Measurements from ENCODE around the gene CSMD2.

Gene CSMD2

DNA sequence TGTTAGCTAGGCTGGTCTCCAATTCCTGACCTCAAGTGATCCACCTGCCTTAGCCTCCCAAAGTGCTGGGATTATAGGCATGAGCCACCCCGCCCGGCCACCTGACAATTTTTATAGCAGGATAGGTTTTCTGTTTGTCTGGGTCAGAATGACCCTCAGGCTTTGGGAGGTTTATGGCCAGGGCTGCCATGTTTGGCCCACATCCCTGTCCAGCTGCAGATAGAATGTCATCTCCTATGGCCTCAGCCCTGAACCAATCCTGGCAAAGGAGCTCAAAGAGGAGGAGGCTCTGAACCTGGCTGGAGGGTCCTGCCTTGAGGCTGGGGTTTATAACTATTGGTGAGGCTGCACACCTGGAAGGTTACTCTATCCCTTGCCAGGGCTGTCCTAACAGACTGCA lies 218.2 kb downstream of the CSMD2 start:
- no peak for DNase-seq

DNA sequence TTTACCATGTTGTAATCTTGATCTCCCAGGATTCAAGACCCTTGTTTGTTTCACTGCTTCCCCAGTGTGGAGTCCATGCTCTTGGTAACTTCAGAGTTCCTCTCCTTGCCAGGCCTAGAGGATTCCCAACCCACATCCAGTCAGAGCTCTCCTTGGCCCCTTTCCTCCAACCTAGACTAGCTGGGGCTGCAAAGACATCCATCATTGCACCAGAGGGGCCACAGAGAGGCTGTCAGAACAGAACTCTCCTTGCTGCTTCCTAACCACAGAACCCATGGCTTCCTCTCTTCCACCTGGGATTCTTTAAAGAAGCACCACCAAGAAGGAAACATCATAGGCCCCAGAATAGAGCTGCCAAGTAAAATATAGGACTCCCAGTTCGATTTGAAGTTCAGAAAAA lies 220.2 kb downstream of the CSMD2 start:
- no peak for DNase-seq

DNA sequence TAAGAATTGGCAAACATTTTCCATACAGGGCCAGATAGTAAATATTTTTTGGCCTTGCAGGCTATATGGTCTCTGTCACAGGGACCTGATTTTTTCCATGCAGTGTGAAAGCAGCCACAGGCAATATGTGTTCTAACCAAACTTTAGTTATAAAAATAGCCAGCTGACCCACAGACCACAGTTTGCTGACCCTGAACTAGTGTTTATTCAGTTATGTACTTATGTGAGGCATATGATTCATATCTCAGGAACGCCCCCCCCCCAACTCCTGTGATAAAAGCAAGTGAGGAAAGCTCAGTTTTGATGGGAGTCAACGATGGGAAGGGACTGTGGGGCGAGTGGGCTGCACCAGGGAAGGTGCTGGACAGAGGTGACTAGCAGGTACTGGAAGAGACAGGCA lies 221.1 kb downstream of the CSMD2 start:
- DNase-seq = no peak

DNA sequence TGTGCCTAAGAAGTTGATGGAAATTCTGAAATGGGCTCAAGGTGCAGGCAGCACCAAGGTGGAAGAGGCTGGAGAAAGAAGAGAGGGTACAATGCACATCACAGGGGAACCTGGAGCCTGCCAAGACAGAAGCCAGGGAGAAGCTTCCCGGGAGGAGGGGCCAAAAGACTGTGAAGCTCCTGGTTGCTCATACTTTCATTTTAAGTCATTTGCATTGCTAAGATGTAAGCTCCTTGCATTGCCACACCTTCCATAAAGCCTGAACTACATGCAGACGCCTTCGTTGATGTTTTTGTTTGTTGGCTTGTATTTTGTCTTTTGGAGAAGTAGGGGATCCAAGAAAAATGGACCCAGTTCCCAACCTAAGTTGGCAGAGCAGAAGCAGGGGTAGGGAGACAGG lies 232.2 kb downstream of the CSMD2 start:
- DNase-seq = no peak

DNA sequence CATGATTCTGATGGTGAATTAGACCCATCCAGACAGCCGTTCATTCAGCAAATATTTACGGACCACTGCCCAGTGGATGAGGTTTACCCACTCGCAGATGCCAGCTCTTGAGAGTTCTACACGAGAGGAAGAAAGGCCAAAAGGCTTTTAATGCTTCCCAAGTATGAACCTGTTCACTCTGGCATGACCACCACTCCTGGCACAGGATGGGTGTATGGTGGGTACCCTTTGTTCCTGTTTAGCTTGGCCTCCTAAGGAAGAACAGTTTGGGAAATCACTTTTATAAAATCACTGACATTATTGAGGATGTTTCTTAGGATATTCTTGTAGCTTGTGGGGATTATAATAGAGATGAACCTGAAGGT lies 233.9 kb downstream of the CSMD2 start:
- no peak for DNase-seq

DNA sequence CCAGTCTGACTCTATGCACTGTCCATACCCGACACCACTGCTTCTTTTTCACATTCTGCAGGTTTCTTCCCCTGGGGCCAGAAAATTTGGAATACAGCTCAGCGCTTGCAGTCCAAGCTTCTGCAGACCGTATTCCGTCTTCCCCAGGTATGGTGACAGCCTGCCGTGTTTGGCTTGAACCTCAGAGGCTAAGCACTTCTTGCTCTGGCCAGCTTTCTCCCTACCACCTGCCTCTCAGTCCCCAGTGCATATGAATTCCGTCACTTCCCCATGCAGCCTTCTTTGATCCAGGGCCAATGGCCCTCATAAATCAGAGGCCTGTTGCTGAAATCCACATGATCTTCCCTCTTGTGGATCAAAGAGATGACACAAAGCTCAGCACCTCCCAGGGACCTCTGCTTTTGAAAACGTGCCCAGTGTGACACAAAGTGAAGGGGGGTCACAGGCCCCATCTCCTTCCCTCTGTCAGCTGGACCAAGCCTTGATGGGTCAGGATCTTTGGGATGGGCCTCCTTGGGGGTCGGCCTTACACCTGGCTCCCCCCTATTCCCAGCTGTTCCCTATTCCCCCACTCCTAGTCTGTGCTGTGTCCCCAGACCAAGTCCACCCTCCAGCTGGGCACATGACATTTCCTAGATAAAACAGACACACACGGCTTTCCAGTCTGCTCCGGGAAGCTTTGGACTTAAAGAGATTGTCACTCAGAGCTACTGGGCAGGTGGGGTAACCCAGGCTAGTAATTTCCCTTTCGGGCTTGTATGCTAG lies 234.5 kb downstream of the CSMD2 start:
- no peak for DNase-seq

DNA sequence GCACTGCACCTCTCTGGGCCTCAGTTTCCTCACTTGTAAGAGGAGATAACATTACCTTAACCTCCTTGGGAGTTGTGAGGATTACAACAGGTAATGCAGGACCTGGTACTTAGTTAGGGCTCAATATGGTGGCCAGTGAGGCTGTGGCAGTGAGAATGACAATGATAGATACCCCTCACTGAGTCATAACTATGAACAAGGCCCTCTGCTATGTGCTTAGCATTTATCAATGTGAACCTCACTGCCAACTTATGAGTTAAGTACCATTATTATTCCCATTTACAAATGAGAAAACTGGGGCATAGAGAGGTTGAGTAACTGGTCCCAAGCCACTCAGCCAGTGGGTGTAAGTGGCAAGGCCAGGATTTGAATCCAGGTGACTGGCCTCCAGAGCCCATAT lies 236.8 kb downstream of the CSMD2 start:
- DNase-seq = no peak

DNA sequence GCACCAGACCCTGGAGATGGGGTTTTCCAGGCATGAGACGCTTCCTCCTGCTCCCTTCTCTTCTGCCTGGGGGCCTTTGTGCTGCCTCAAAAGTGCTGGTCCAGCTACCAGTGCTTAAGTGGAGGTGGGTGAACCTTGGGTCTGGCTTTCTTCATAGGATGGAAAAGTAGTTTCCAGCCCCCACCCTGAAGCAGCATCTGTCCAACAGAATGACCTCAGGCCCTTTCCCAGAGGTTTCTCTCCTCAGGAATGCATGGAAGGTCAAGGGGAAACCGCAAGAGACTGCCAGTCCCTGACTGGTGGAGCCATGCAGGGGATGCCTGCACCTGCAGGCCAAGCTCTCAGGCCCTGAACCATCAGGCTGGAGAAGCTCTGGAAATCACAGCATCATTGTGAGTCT lies 237.3 kb downstream of the CSMD2 start:
- no peak for DNase-seq

DNA sequence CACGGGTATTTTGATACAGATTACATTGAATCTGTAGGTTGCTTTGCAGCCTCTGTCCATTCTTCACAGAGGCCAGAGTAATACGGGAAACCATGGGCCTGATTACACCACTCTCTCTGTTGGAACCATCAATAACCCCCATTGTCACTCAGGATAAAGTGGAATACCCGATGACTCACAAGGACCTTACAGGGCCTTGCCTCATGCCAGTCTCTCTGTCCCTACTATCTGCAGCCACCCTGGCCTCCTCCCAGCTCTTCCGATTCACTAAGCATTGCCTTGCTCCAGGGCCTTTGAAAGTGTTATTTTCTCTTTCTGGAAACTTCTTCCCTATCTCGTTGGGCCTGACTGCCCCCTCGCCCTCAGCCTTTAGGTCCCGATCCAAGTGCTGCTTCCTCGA lies 239.4 kb downstream of the CSMD2 start:
- no peak for DNase-seq

DNA sequence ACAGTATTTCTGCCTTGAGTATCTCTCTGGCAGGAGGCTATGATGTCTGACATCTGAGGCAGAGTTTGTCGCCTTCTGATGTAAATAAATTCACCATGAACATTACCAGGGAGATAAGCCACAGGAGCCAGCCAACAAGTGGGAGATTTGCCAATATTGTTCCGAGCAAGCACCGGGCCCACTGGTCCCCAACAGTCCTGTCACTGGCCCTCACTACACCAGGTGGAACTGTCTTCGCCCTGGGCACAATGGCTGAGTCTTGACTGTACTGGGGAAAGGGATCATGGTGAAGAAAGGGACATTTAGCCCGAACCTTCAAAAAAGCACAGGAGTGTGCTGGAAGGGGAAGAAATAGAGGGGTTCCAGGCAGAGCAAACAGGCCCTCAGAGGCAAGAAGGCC lies 243.7 kb downstream of the CSMD2 start:
- DNase-seq = no peak

DNA sequence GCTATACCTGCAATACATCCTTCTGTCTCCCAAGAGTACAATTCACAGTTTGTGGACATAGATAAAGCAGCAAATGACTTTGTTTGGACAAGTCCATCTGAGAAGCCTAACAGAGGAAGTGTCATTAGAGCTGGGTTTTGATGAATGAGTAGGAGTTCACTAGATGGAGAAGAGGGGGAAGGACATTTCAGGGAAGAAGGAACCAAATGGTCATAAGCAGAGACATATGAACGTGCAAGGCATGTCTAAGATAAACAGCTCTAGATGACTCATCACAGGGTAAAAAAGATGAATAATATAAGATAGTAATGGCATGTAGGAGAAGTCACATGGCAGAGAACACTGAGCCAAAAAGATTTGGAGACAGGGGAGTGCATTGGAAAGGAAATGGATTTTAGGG lies 246.7 kb downstream of the CSMD2 start:
- no peak for DNase-seq

DNA sequence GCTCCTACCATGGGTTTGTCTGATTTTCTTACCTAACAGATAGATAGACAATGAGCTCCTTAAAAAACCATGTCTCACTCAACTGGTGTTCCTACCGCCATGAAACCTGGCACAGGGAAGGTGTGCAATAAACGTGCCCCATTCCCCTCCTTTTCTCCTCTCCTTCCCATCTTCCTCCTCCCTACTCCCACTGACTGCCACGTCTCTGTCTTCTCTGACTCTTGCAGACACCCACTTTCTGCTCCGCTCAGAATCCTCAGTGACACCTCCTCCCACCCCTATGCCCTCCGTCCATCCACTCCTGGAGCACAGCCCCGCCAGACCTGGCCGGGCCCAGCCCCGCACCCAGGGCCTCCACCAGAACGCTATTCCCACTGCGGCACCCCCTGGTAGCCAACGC lies 248.2 kb downstream of the CSMD2 start:
- no peak for DNase-seq

DNA sequence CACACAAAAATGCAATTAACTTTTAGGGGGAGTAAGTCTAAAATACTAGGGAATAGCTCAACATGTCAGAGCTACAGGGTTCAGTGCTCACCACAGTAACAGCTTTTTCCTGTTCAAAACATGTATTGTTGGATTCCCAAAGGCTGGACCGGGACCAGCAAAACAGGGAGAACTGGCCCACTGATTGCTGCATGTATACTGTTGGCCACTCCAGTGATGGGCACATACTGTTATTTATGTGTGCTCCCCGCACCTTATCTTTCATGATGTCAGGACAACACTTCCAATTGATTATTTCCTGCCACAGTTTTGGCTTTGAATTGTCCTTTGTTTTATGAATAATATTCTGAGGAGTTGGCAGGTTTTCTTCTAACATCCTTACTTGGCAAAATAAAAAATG lies 250.5 kb downstream of the CSMD2 start:
- no peak for DNase-seq

DNA sequence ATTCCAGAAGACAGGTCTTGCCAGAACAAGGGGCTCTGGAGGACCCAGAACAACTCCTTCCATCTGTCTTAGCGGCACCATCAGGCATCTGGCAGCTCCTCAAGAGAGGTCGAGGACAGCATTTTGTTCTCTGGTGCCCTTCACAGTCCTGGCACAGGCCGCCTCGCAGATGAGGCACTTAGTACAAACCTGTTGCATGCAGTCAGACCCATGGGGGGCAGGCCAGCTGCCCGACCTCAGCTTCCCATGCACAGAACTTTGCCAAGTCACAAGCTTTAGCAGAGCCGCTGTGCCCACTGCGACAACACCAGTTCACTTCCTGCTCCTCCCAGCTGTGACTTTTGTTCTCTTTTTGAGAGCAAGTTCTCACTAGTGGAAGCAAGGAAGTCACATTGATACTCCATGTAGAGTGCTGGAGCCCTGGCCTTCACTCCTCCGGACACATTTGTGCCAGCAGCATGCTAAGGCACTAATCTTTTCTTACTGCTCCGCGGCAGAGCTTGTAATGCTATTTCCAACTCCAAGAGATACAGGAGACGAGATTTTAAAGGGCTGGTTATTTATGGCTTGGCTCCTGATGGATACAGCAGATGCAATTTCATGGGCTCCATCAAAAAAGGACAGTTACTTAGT lies 256.6 kb downstream of the CSMD2 start:
- DNase-seq = no peak

DNA sequence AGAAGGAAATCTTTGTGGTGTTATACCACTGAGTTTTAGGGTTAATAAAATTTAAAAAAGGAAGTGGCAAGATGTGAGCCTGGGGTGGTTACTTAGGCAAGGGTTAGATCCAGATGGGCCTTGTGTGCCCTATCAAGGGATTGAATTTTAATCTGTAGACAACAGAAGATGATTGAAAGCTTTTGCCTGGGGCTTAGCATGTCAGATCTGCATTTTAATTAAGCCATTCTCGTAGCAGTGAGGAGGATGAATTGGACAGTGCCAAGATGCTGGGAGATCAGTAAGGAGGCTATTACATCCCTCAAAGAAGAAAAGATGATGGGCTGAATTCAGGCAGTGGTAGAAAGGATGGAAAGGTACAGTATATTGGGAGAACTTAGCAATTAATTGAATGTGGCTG lies 258.9 kb downstream of the CSMD2 start:
- no peak for DNase-seq

DNA sequence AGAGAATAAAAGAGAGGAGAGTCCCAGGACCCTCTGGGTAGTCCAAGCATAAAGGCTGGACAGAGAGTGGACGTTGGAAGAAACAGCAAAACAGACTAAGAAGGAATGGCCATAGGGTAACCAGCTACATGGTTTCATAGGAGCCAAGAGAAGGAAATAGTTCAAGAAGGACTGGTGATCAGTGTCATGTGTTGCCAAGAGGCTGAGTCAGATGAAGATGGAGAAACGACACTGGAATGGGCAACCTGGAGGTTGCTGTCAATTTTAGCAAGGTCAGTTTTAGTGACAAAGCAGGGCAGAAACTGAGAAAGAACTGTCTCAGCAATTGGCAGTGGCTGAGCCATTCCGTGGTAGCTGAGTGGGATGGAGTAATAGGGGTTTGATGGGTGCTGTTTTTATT lies 259.8 kb downstream of the CSMD2 start:
- no peak for DNase-seq

DNA sequence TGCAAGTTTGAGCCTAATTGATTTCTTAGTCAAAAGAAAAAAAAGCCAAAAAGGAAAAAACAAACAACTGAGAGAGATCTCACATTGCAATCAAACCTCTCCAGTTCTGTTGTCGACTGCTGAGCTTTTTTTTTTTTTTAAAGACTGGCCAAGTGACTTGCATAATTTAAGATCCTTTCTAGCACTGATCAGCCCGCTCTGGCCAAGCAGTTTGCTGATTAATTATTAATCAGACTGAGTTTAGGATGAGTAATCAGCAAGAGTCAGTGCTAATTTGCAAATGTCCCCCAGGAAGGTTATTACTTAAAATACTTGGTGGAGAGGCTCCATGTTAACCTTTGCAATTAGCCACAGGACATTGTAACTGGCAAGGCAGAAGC lies 261.8 kb downstream of the CSMD2 start:
- no peak for DNase-seq

DNA sequence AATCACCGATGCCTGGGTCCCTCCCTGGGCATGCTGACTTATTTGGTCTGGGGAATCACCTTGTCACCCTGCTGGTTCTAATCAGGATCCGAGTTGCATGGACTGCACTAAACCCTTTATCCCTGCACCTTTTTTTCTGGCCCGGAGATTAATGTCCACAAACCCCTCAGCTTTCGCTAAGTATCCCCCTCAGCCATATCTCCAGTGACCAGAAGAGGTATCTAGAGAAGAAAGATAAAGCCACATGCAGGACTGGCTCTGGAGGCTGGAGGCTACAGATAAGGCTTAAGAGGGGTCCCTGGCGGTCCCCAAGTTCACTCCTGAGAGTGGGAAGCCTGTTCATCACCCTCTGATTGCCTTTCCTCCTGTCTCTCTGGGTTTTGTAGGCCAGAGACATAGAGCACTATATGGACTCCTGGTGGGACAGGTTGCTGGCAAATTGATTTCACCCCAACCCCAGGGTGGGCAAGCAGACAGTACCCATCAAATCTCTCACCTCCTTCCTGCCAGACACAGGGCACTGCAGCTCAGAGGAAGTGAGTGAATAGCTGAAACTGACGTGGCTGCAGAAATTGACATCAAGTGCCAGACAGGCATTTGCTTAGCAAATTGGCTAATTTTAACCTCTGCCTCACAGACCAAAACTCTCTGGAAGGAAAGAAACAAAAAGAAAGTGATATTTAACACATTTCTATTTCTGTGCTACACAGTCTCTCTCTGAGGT lies 262.4 kb downstream of the CSMD2 start:
- DNase-seq = no peak

DNA sequence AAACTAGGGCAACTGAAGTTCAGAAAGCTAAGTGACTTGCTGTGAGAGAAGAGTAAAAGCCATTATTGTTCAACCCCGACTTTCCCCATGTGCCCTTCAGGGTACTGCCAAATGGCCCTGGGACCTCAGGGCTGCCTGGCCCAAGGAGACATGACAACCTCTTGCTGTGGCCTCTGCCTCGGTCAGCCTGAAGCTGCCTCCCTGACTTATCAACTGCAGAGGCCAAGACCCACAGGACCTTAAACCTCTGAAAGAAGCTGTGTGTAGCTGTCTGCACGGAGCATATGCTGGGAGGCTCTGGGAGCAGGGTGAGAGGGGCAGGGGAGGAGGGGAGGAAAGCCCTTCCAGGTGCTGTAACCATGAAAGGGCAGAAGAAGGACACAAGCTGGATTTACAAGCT lies 265.3 kb downstream of the CSMD2 start:
- no peak for DNase-seq

DNA sequence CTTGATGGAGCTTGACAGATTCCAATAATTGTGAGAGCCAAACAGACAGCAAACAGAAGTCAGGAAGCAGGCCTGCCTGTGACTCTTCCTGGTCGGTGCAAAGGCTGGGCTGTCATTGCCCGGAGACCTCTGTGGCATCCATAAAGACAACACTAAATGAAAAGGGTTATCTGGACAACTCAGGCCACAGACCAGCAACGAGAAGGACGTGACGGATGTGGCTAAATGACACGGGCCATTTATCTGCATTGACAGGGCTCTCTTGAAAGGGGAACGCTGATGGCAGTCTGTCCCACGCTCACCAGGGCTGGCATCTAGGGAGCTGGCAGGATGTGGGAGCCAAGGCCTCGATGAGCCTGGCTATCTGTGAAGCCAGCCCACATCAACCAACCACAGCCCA lies 266.1 kb downstream of the CSMD2 start:
- no peak for DNase-seq

DNA sequence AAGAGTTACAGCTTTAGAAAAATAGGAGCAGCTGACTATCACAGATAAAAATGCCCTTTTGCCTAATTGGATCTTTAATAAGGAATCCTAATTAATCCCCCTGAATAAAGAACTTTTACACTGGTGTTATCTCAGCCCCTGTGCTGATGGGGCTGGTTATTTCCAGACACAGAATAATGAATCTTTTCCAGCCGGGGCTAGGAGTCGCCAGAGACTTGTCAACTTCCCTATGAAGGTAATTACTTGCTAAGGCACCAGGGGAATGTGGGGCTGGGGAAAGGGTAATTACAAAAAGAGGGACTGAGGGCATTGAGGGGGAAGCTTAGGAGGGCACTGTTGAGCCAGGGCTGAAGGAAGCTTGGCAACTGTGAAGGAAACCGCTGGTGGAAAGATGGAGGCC lies 266.6 kb downstream of the CSMD2 start:
- no peak for DNase-seq

DNA sequence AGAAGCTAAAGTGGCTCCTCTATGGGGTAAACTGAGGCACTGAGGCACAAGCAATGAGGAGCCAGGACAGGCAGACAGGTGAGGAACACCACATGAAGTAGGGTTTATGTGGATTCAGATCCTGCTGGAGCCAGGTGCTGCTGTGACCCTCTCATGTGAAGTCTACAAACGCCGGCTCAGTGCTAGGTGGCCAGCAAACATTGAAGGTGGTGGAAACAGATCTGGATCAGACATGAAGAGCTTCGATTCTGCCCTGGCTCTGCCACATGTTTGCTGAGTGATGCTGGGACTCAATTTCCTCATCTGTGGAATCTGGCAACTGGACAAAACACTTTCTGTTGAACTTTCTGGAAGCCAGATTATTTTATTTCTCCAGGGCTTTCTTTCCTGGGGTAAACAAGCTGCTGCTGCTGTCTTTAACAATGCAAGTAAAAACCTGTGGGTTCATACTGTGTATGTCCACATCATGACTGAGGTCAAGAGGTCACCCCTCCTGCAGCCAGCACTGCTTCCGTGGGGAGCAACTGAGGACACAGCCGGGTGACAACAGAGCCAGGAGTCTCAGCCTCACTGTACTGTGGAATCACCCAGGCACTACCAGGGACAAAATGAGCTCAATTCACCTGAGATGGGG lies 267.8 kb downstream of the CSMD2 start:
- no peak for DNase-seq

DNA sequence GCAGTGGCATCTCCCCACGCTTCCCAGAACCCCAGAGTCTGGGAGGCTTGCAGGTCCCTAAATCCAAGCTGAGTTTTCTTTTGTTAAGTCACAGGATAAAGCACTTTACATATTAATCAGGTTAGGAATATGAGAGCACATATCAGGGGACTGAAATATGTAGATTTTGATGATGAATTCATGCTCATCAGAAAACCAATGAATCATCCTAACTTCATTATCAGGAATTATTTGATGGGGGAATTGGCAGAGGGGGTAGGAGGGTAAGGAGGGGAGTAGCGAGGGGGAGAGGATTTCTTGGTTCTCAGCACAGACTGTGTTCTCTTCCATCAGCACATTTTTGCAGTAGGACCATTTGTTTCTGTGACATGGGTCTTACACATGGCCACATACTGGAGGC lies 269.1 kb downstream of the CSMD2 start:
- DNase-seq = no peak

DNA sequence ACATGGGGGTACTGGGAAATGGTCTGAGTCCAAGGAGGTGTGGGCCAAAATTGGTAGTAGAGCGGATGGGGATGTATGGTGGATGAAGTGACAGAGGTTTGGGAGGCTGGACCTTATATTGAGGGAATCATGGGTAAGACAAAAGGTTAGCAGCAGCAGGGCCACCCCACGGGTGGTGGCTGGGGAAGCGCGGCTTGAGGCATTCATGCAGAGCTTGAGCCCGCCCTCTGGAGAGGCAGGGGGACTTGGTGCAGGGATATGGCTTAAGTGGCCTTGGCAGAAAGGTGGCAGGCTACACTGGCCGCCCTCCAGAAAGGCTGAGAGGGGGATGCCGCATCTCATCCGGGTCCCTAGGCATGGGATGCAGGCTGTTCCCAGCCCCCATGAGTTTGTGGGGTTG lies 269.6 kb downstream of the CSMD2 start:
- no peak for DNase-seq

Data from GF-D8 (cell line).